ENCODE measurements around the gene KCNMB2. TPM values are rescaled to one million over a fixed set of nuclear protein-coding genes. Genes with fewer than 3 reads are reported as not detected.
"Not testable (repeated sequence)": the region's sequence is repeated elsewhere in the genome, so short reads cannot be mapped to it uniquely, and the experiment has no call there.

KCNMB2 gene
- total RNA-seq, 1 experiment from 2014 or later = not detected

GRCh38 chr3:178743297-178743696, 207.1 kb downstream of the KCNMB2 start:
- no peaks in the 10 kb centered on the region for H3K27me3 ChIP-seq (replicated peaks; ENCODE audit: control insufficient read depth, insufficient read depth, low read length)
- 0 out of 2 replicates have a peak, but pooled peaks cover 5% of the 10 kb centered on the region for H3K9me3 ChIP-seq
- BruUV-seq (replicated peaks) = no TSS peak
- Mint-ChIP-seq H3K9me3 (ENCODE audit: unreplicated experiment) (peaks cover 13% of the 10 kb centered on the region), H3K27me3 (ENCODE audit: insufficient read depth, unreplicated experiment) (no peaks in the 10 kb centered on the region), H3K4me3 (ENCODE audit: unreplicated experiment) (no peak overlapping the region), H3K4me1 (ENCODE audit: low read depth, unreplicated experiment) (peaks cover 32% of the 10 kb centered on the region), H3K27ac (ENCODE audit: unreplicated experiment) (peak overlapping the region; percentile 31), H3K36me3 (ENCODE audit: insufficient read depth, unreplicated experiment) (peaks cover 40% of the 10 kb centered on the region)
- no peak for TF ChIP-seq CTCF (IDR thresholded peaks at IDR 0.05; ENCODE audit: insufficient read depth in 1 of 2, low read depth in 1 of 2, low read length in 1 of 2, severe bottlenecking in 1 of 2, unreplicated experiment in 1 of 2)
- H3K4me3 ChIP-seq (ENCODE audit: low read depth, low read length) = no peak overlapping the region
- no peaks in the 10 kb centered on the region; the same call in none of the 2 replicates for H3K36me3 ChIP-seq (ENCODE audit: control insufficient read depth, insufficient read depth, low read length)
- no peak for DNase-seq
- CTCF ChIA-PET = no interaction called here
- intact Hi-C loops (cut with micrococcal nuclease; ENCODE audit: unreplicated experiment) = no loop called here
- peaks cover 27% of the 10 kb centered on the region for H3K4me1 ChIP-seq
- POLR2A ChIA-PET = no interaction called here

DNA sequence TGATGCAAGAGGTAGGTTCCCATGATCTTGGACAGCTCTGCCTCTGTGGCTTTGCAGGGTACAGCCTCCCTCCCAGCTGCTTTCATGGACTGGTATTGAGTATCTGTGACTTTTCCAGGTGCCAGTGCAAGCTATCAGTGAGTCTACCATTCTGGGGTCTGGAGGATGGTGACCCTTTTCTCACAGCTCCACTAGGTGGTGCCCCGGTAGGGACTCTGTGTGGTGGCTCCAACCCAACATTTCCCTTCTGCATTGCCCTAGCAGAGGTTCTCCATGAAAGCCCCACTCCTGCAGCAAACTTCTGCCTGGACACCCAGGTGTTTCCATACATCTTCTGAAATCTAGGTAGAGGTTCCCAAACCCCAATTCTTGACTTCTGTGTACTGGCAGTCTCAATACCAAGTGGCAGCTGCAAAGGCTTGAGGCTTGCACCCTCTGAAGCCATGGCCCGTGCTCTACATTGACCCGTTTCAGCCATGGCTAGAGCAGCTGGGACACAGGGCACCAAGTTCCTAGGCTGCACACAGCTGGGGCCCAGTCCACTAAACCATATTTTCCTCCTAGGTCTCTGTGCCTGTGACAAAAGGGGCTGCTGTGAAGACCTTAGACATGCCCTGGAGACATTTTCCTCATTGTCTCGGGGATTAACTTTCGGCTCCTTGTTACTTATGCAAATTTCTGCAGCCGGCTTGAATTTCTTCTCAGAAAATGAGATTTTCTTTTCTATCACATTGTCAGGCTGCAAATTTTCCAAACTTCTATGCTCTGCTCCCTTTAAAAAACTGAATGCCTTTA, 209.8 kb downstream of the KCNMB2 start:
- peaks cover 14% of the 10 kb centered on the region for H3K4me1 ChIP-seq
- H3K4me3 ChIP-seq (ENCODE audit: low read depth, low read length); H3K27me3 ChIP-seq (replicated peaks; ENCODE audit: control insufficient read depth, insufficient read depth, low read length); intact Hi-C loops (cut with micrococcal nuclease; ENCODE audit: unreplicated experiment); H3K27me3 Mint-ChIP-seq (ENCODE audit: insufficient read depth, unreplicated experiment); H3K9me3 ChIP-seq; BruUV-seq (replicated peaks); H3K27ac Mint-ChIP-seq (ENCODE audit: unreplicated experiment); H3K9me3 Mint-ChIP-seq (ENCODE audit: unreplicated experiment); DNase-seq; POLR2A ChIA-PET; H3K4me3 Mint-ChIP-seq (ENCODE audit: unreplicated experiment); H3K36me3 ChIP-seq (ENCODE audit: control insufficient read depth, insufficient read depth, low read length): not testable (repeated sequence)
- peaks cover 17% of the 10 kb centered on the region for H3K4me1 Mint-ChIP-seq (ENCODE audit: low read depth, unreplicated experiment)
- CTCF ChIA-PET = interaction anchor here (0.6 kb wide), 1 partner anchor 55 kb away, joined by 3 read pairs; no protein-coding TSS in a partner anchor
- H3K36me3 Mint-ChIP-seq (ENCODE audit: insufficient read depth, unreplicated experiment) = peaks cover 34% of the 10 kb centered on the region

- no TSS peak for BruUV-seq (replicated peaks)
- Histone ChIP-seq H3K9me3 (no peaks in the 10 kb centered on the region), H3K4me1 (no peaks in the 10 kb centered on the region), H3K27me3 (replicated peaks; ENCODE audit: control insufficient read depth, insufficient read depth, low read length) (no peaks in the 10 kb centered on the region), H3K36me3 (ENCODE audit: control insufficient read depth, insufficient read depth, low read length) (no peaks in the 10 kb centered on the region; the same call in 1 of the 2 replicates), H3K4me3 (ENCODE audit: low read depth, low read length) (no peak overlapping the region)
- TF ChIP-seq CTCF (IDR thresholded peaks at IDR 0.05; ENCODE audit: insufficient read depth in 1 of 2, low read depth in 1 of 2, low read length in 1 of 2, severe bottlenecking in 1 of 2, unreplicated experiment in 1 of 2) = no peak
- Mint-ChIP-seq H3K27me3 (ENCODE audit: insufficient read depth, unreplicated experiment) (no peaks in the 10 kb centered on the region), H3K9me3 (ENCODE audit: unreplicated experiment) (peaks cover 10% of the 10 kb centered on the region), H3K36me3 (ENCODE audit: insufficient read depth, unreplicated experiment) (peaks cover 21% of the 10 kb centered on the region), H3K4me3 (ENCODE audit: unreplicated experiment) (no peak overlapping the region), H3K4me1 (ENCODE audit: low read depth, unreplicated experiment) (no peaks in the 10 kb centered on the region), H3K27ac (ENCODE audit: unreplicated experiment) (no peak overlapping the region)
- intact Hi-C loops (cut with micrococcal nuclease; ENCODE audit: unreplicated experiment) = no loop called here
- ChIA-PET CTCF (no interaction called here), POLR2A (no interaction called here)
- DNase-seq = no peak
Measured at GRCh38 chr3:178748874-178749273, 212.6 kb downstream of the KCNMB2 start.

Measured in Caco-2 (cell line).